Limb (tissue), 2 donors: ENCODE measurements around the gene USP16.
A peak's percentile ranks its signal among the peaks of the same experiment; 100 is the strongest.

Experiments used
- DNase-seq, 2 donors: peaks; one replicate each; pipeline ENCODE4 v3.0.0-alpha.2; 2016; ENCODE audit errors: extremely low spot score in 2 of 2

The USP16 gene

DNA sequence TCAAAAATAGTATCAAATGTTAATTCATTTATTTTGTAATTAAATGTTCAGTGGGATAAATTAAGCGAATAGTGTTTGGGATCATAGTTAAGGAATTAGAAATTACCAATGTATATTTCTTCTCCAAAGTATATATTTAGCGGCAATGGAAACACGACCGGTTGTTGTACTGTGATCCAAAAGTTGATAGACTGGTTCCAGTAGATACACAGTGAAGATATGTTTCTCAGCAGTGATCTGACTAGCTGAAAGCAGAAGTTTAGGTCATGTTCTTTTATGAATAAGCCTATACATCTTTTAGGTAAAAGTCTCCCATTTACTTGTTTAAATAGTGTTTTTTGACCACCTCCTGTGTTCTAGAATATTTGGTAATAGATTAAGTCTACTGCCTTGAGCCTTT, 8.8 kb downstream of the USP16 start:
- no peak for DNase-seq

DNA sequence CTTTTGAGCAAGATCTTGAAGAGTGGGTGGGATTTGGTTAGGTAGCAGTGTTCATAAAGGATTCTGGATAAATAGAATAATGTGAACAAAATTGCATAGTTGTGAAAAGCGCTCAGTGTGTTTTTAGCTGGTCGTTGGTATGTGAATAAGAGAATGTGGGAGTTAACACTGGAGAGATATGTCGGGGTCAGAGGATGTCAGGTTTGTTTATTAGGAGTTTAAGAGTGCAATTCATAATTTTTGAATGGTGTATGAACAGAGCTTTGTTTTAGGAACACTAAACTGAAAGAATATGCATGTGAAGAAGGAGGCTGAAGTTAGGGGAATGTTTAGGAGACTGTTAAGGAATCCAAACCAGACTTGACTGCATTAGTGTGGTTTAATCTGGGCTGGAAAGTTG, 9.4 kb downstream of the USP16 start:
- no peak for DNase-seq

DNA sequence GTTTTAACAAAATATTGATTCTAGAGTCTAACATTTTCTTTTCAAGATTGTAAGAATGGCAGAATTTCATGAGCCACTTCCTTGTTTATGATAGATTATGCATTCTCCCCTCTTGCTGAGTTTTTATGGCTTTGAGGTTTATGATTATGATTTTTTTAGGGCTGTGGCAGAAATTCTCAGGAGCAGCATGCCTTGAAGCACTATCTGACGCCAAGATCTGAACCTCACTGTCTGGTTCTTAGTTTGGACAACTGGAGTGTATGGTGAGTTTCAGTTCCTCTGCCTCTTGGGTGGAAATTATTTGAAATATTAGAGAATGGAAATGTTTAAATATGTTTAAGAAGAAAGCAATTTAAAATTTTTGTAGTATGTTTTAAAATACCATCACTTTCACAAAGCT, 10.2 kb downstream of the USP16 start:
- no peak for DNase-seq

DNA sequence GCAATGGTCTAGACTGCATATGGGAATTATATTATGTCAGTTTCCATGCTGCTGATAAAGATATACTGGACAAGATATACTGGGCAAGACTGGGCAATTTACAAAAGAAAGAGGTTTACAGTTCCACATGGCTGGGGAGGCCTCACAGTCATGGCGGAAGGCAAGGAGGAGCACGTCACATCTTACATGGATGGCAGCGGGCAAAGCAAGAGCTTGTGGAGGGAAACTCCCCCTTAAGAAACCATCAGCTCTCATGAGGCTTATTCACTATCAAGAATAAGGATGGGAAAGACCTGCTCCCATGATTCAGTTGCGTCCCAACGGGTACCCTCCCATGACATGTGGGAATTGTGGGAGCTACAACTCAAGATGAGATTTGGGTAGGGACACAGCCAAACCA, 27.8 kb downstream of the USP16 start:
- no peak for DNase-seq

DNA sequence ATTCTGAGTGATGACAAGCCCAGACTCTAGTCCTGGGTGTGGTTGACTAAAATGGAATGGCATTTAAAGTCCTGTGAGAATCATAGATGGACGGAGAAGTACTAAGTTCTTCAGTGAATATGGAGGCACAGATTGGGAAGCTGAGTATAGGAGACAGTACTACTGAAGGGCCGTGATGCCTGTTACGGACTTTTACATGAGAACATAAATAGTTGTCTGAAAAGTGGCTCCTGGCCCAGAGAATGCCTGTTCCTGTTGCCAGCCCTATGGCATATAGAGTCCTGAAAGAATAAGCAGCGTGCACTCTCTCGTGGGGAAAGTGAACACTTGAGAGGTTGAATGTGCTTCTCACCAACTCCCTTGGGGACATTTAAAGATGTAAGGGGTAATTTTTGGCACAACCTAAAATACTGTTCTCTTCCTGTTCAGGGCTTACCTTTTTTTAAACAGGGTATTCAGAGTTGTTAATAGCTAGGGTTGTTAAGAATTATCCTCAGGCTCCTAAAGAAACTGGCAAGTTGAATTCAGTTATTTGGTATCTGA, 28.6 kb downstream of the USP16 start:
- no peak for DNase-seq

DNA sequence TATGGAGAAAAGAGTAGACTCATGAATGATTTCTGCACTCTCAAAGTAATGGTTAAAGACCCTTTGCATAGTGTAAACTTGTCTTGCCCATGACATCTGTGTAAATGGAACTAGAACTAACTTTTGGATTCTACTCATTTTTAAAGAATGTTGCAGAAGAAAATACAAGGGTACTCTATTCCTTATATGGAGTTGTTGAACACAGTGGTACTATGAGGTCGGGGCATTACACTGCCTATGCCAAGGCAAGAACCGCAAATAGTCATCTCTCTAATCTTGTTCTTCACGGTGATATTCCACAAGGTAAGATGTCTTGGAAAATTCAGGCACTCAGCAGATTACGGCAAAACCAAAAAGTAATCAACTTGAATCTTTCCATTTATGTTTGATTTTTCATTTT, 29.2 kb downstream of the USP16 start:
- no peak for DNase-seq

DNA sequence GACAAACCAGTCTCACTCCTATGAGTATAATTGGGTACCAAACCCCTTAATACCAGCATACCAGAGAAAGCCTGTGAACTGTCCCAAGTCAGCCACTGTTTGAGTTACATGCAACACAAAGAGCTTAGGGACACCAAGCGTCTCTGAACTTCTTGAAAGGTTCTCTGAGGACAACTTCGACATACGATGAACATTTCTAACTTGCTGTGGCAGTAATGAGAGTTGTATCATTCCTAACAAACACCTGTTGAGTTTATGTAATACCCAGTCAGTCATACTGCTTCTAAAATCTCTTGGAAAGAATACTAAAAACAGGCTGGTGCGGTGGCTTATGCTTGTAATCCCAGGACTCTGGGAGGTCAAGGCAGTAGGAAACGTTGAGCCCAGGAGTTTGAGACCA, 30.6 kb downstream of the USP16 start:
- DNase-seq, result no peak

DNA sequence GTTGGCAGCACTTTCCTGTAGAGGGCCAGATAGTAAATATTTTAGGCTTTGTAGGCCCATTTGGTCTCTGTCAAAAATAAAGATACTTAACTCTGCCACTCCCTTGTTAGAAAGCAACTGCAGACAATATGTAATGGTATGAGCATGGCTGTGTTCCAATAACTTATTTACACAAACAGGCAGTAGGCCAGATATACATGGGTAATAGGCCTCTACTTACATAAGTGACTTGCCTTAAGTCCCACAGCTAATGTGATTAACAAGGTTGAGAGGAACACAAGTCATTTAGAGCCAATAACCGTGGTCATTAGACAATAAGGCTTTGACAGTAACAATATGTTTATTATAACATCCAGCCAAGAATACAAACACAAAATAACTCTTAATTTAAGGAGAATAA, 31.5 kb downstream of the USP16 start:
- no peak for DNase-seq

DNA sequence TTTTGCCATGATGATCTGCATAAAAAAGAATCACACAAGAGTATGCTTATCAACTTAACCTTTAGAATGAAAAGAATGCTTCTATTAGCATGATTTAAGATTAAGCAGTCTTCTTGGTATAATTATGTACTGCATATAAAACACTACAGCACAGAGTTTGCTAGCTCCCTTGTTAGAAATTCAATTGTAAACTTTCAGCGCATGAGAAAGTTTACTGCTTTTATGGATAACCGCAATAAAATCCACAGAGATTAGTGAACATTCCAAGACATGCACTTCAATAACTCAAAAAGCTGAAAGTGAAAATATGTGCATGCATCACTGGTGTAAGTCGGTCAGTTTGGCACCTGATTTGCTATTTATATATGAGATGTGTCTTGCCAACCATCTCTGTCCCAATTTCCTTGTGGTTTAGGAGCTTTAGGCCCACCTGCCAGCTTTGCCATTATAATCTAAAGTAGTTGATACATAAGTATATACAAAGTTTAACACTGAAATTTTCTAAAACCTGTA, 32.1 kb downstream of the USP16 start:
- DNase-seq, result no peak

DNA sequence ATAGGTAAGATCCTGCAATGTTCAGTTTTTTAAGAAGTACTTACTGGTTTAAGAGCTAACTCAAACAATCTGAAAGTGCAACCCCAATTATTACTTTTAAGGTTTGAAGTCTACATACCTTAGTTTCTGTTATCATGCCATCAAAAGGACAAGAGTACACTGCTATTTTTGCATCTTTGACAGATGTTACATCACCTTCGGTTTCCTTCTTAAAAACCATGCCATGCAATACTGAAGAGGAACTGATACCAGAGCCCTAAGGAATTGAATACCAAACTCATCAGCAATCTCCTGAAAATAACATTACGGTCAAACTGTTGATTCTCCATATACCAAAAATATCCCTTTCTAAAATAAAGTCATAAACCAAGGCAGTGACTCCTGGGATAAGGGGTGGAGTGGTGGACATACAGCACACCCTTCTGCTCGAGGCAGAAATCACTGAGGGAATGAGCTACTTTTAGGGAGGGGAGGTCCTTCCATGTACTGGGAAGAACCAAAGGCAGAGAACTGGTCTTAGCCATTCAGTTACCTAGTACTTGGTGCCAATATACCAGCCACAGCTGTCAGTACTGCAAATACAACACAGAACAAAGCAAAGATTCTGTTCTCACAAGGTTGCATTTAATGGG, 40.5 kb downstream of the USP16 start:
- DNase-seq, result no peak

DNA sequence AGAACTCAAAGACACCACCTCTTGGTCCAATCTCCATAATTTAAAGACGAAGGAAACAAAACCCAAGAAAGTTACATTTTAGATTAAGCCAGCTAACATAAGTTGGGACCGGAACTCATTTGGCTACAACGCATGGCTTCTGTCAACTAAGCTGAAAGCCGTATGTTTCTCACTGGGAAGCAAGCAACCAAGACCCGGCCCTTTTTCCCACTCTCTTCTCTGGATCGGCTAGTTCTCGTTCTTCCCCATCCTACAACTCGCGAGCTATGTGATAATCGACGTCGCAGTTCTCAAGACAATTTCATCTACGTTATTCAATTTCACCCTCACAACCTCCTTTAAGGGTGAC, 48.4 kb downstream of the USP16 start:
- no peak for DNase-seq

DNA sequence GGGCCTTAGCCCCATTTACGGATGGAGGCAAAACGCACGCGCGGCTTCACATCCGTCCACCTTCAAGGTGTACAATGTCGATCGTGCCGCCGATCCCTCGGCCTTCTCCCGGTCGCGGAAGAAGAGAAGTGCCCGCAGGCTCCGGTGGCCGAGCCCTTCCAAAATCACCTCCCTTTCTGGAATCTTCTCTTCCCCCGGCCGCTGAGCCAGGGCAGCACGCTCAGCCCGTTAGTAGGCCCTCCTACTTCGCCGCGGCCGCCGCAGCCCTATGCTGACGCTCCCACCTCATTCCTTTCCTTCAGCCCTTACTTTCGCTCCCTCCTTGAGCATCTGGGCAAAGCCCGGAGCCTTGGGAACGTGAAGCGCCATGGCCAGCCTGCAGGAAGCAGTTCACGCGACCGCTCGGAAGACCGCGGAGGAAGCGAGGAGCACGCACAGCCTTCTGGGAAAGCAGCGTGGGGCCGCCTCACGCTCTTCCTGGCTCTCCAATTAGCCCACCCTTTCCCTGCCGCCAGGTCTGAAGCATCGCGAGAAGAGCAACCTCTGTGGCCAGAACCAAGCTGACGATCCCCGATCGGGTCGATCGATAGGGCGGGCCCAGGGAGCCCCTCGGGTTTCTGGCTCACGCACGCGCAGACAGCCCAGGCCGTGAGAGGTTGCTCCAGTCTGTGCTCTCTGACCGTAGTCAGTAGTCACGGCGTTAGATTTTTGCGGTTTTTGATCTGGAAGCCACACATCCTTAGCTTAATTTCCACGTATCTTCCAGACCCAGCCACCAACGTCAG, 48.9 kb downstream of the USP16 start, which contains the start of gene CCT8:
TSS of gene CCT8 (minus strand) at position 427 of the 785 bp plus-strand sequence. CDS start at position 369, 58 bp downstream.
- DNase-seq, result peak; percentile 99 to 100

DNA sequence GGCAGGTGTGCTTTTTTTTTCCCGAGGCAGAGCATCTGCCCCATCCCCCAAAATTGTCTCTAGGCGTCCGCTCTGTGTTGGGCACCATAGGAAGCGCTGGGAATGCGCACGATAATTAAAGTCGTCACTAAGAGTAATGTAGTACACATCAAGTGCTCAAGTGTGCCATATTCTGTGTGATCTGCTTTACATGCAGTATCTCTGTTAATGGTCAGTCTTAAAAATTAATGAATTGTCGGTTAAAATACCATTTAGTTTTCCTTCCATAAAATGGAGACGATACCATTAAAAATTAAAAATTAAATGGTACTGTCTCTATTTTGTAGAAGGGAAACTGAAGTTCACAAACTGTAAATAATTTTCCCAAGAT, 49.5 kb downstream of the USP16 start:
- DNase-seq, result no peak

DNA sequence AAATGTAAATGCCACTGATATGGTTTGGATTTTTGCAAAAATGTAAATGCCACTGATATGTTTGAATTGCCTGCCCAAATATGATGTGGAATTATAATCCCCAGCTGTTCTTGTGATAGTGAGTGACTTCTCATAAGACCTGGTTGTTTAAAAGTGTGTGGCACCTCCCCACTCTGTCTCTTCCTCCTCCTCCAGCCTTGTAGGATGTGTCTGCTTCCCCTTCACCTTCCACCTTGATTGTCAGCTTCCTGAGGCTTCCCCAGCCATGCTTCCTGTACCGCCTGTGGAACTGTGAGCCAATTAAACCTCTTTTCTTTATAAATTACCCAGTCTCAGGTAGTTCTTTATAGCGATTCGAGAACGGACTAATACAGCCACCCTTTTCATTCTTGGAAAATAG, 50.3 kb downstream of the USP16 start:
- no peak for DNase-seq

DNA sequence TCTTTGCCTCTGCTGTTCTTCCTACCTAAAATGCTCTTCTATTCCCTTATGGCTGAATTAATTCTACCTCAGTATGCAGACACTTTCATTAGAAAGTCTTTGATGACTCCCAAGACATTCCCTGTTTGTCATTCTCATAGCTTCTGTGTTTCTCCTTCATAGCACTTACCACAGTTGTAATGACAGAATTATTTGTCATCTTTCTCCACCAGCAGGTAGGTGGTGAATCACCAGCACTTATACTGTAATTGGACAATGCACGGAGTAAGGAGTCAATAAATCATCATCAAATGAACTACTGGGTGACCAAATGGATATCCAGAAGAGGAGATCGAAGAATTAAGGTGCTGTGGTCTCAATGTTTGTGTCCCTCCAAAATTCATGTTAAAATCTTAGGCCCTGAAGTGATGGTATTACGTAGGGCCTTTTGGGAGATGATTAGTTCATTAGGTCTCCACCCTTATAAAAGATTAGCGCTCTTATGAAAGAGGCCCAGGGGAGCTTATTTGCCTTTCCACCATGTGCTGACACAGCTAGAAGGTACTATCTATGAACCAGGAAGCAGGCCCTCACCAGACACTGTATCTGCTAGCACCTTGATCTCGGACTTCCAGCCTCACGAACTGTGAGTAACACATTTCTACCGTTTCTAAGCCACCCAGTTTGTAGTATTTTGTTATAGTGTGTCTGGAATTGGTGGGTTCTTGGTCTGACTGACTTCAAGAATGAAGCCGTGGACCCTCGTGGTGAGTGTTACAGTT, 51.4 kb downstream of the USP16 start:
- no peak for DNase-seq

DNA sequence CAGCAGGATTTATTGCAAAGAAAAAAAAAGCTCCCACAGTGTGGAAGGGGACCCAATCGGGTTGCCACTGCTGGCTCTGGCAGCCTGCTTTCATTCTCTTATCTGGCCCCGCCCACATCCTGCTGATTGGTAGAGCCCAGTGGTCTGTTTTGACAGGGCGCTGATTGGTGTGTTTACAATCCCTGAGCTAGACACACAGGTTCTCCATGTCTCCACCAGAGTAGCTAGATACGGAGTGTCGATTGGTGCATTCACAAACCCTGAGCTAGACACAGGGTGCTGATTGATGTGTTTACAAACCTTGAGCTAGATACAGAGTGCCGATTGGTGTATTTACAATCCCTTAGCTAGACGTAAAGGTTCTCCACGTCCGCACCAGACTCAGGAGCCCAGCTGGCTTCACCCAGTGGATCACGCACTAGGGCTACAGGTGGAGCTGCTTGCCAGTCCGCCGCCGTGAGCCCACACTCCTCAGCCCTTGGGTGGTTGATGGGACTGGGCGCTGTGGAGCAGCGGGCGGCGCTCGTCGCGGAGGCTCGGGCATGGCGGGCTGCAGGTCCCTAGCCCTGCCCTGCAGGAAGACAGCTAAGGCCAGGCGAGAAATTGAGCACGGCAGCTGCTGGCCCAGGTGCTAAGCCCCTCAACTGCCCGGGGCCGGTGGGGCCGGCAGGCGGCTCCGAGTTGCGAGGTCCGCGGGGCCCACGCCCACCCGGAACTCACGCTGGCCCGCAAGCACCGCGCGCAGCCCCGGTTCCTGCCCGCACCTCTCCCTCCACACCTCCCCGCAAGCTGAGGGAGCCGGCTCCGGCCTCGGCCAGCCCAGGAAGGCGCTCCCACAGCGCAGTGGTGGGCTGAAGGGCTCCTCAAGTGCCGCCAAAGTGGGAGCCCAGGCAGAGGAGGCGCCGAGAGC, 52.5 kb downstream of the USP16 start:
- peak in 1 of 2 donors; percentile 59 for DNase-seq

DNA sequence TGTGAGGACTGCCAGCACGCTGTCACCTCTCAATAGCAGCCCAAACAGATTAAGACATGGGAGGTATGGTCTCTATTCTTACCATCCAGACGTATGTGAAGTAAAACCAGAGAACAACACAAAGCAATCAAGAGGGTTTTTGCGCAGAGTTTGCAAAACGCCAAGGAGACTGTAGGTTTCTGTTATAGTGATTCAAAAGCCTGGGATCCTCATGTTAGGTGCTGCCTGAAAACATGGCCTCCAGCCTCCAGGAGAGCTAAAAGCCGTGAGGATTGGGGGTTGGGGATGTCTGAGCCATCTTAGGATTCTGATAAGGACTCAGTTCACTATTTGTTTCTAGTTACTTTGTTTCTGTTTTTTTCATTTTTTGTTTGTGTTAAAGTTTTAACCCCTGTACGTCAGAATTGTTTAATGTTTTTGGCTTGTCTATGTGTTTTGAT, 53.2 kb downstream of the USP16 start:
- no peak for DNase-seq

DNA sequence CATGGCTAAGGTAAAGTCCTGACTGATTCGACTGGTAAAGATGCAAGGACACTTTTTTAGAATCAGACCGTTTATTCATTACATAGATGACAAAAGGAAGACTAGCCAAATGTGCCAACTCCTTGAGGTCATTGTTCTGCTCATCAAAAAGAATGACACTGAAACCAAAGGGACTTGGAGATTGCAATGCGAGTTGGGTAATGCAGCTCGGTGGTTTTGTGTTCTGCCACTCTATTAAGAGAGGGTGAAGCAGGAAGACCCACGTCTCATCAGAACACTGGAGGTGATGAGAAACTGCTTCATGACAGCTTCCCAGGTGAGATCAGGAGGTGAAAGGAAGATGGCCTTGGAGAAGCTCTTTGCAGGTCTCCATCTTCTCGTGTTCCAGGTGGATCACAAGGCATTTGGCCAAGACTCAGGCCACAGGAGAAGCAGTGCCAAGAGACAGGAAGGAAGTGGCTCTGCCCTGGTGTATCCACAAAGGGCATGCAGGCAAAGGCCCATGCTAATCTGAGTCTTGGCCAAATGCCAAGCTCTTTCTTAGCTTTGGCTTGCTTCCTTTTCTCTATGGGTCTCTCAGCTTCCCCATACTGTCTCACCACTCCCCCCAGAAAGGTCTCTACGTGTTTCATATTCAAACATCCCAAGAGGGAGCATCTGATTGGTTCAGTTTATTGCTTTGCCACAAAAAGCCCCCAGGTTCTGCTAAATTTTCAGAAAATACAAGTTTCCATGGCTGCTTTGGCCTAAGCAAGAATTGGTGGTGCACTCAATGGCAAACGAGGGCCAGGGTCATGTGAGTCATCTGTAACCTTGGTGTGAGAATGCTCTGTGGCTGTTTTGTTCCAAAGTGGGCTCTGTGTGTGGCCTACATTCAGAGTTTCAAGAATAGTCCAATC, 54.6 kb downstream of the USP16 start:
- no peak for DNase-seq

DNA sequence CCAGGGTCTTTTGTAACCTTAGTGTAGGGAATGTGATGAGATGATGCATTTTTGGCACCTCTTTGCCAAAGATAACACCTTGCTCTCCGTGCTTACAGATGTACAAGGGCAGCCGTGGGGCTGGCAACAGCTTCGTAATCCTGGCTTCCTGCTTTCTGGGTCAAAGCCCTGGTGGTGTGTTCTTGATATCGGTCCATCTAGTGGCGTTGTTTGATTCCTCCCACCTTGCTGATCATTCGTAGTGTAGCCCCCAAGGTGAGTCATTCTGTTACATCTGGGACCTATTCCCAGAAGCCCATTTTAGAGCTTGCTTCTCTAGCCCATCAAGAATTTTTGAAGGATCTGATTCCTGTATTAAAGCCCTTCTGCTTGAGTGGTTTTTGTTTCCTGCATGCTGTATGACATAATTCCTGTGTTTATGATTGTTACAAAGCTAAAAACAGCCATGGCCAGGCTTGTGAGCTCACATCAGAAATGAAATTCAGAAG, 56.0 kb downstream of the USP16 start:
- no peak for DNase-seq
